WTC11 (cell line): ENCODE measurements around the gene ALG14. TPM values are rescaled to one million over a fixed set of nuclear protein-coding genes. Genes with fewer than 3 reads are reported as not detected.
A peak's percentile ranks its signal among the peaks of the same experiment; 100 is the strongest.

ENCODE experiments used
- ATAC-seq: fragments of 200-7000 bp; cut with Tn5 transposase; 2 replicates; pipeline ENCODE4 v1.10.0; 2021; ENCODE audit warnings: mild to moderate bottlenecking, moderate library complexity
- CTCF ChIA-PET: fragments of 300-600 bp; sonication (Branson Sonifier 250); formaldehyde crosslinking; loops from one replicate; lab custom pipeline; 2021; ENCODE audit warnings: antibody characterized with exemption; lab: Charles Lee
- POLR2A ChIA-PET: fragments of 350-600 bp; sonication (Branson Sonifier 250); formaldehyde crosslinking; loops from one replicate; lab custom pipeline; 2021; ENCODE audit warnings: antibody characterized with exemption; lab: Charles Lee
- DNase-seq: peaks from one replicate; pipeline ENCODE4 v3.0.0; 2021; ENCODE audit warnings: low spot score
- H3K27ac Mint-ChIP-seq: 2 replicates; pipeline ENCODE4 v1.8.0; 2021; ENCODE audit warnings: mixed read lengths
- H3K27me3 Mint-ChIP-seq: 2 replicates; pipeline ENCODE4 v1.8.0; 2021; ENCODE audit warnings: low read depth, mild to moderate bottlenecking, moderate library complexity, mixed read lengths
- H3K36me3 Mint-ChIP-seq: 2 replicates; pipeline ENCODE4 v1.8.0; 2021; ENCODE audit warnings: mixed read lengths
- H3K4me1 Mint-ChIP-seq: 2 replicates; pipeline ENCODE4 v1.8.0; 2022; ENCODE audit warnings: mixed read lengths
- H3K4me3 Mint-ChIP-seq: 2 replicates; pipeline ENCODE4 v1.8.0; 2021; ENCODE audit warnings: mild to moderate bottlenecking, moderate library complexity, mixed read lengths
- H3K9me3 Mint-ChIP-seq: 2 replicates; pipeline ENCODE4 v1.8.0; 2021; ENCODE audit warnings: mixed read lengths
- ATF1 ChIP-seq: sonication (generic); formaldehyde crosslinking; IDR thresholded peaks from 2 replicates; pipeline ENCODE4 v1.8.1; 2023; ENCODE audit warnings: mild to moderate bottlenecking, moderate library complexity, missing genetic modification reagents
- ELF4 ChIP-seq: sonication (generic); formaldehyde crosslinking; IDR thresholded peaks from 2 replicates; pipeline ENCODE4 v1.8.1; 2022; ENCODE audit warnings: low read depth, mild to moderate bottlenecking, moderate library complexity, missing genetic modification reagents
- FOXP1 ChIP-seq: sonication (generic); formaldehyde crosslinking; IDR thresholded peaks from 2 replicates; pipeline ENCODE4 v1.8.0; 2022; ENCODE audit warnings: missing genetic modification reagents, mild to moderate bottlenecking, moderate library complexity, borderline replicate concordance
- HMGA2 ChIP-seq: fragments of 250-450 bp; sonication (Bioruptor Pico); IDR thresholded peaks from 2 replicates; pipeline ENCODE4 v1.4.0; 2021; ENCODE audit warnings: mild to moderate bottlenecking, moderate library complexity
- KAT7 ChIP-seq: sonication (generic); formaldehyde crosslinking; IDR thresholded peaks from 2 replicates; pipeline ENCODE4 v1.8.1; 2023; ENCODE audit warnings: missing genetic modification reagents, mild to moderate bottlenecking, borderline replicate concordance
- MYBL2 ChIP-seq: sonication (generic); formaldehyde crosslinking; IDR thresholded peaks from 2 replicates; pipeline ENCODE4 v1.8.1; 2023; ENCODE audit warnings: mild to moderate bottlenecking, moderate library complexity, missing genetic modification reagents
- OVOL2 ChIP-seq: fragments of 250-450 bp; sonication (Bioruptor Pico); IDR thresholded peaks from 2 replicates; pipeline ENCODE4 v1.9.0; 2021; ENCODE audit warnings: mild to moderate bottlenecking, borderline replicate concordance
- PRRX2 ChIP-seq: fragments of 250-450 bp; sonication (Bioruptor Pico); IDR thresholded peaks from 2 replicates; pipeline ENCODE4 v1.8.0; 2021; ENCODE audit warnings: mild to moderate bottlenecking
- TCF7 ChIP-seq: sonication (generic); formaldehyde crosslinking; IDR thresholded peaks from 2 replicates; pipeline ENCODE4 v1.8.0; 2022; ENCODE audit warnings: mild to moderate bottlenecking, low read depth, missing genetic modification reagents, moderate library complexity
- TEAD4 ChIP-seq: sonication (generic); formaldehyde crosslinking; IDR thresholded peaks from 2 replicates; pipeline ENCODE4 v1.8.0; 2022; ENCODE audit warnings: mild to moderate bottlenecking, missing genetic modification reagents
- ZNF532 ChIP-seq: fragments of 250-450 bp; sonication (Bioruptor Pico); IDR thresholded peaks from 2 replicates; pipeline ENCODE4 v1.9.0; 2021; ENCODE audit warnings: mild to moderate bottlenecking, borderline replicate concordance
- total RNA-seq: library from RNA; stranded (reverse); gene quantifications from 3 replicates; pipeline ENCODE4 v1.2.3, GENCODE V29; 2021
- TF ChIP-seq, protein P1 (sequence below): fragments of 200-600 bp; IDR thresholded peaks from 2 replicates; pipeline ENCODE4 v1.8.0; 2022; ENCODE audit warnings: antibody characterized with exemption
- TF ChIP-seq, protein P2 (sequence below): sonication (generic); formaldehyde crosslinking; IDR thresholded peaks from 2 replicates; pipeline ENCODE4 v1.8.0; 2023; ENCODE audit warnings: mild to moderate bottlenecking, missing genetic modification reagents
- TF ChIP-seq, protein P3 (sequence below): sonication (generic); formaldehyde crosslinking; IDR thresholded peaks from 2 replicates; pipeline ENCODE4 v1.8.1; 2023; ENCODE audit warnings: mild to moderate bottlenecking, missing genetic modification reagents

ALG14 gene
- total RNA-seq, 1 experiment from 2014 or later = 2.3 TPM

GRCh38 chr1:94979131-94979530, 93.6 kb downstream of the ALG14 start:
- Mint-ChIP-seq H3K4me3 (no peak overlapping the region), H3K27ac (no peak overlapping the region), H3K27me3 (no peaks in the 10 kb centered on the region), H3K36me3 (no peaks in the 10 kb centered on the region), H3K9me3 (peaks cover 4% of the 10 kb centered on the region; the same call in 1 of the 2 replicates), H3K4me1 (no peaks in the 10 kb centered on the region)
- no peak for DNase-seq
- TF ChIP-seq KAT7 (no peak), FOXP1 (no peak), ZNF532 (CRISPR knock-in tag) (no peak)
- ChIA-PET CTCF (interaction anchor here (2.4 kb wide), 1 partner anchor 125 kb away, joined by 7 read pairs; no protein-coding TSS in a partner anchor), POLR2A (no interaction called here)
- no peak for ATAC-seq

- ATAC-seq (peak; percentile 41), DNase-seq (no peak)
- H3K27ac Mint-ChIP-seq = no peak overlapping the region
- no peak for TF ChIP-seq ATF1 (CRISPR knock-in tag)
- TF ChIP-seq, protein P1, sequence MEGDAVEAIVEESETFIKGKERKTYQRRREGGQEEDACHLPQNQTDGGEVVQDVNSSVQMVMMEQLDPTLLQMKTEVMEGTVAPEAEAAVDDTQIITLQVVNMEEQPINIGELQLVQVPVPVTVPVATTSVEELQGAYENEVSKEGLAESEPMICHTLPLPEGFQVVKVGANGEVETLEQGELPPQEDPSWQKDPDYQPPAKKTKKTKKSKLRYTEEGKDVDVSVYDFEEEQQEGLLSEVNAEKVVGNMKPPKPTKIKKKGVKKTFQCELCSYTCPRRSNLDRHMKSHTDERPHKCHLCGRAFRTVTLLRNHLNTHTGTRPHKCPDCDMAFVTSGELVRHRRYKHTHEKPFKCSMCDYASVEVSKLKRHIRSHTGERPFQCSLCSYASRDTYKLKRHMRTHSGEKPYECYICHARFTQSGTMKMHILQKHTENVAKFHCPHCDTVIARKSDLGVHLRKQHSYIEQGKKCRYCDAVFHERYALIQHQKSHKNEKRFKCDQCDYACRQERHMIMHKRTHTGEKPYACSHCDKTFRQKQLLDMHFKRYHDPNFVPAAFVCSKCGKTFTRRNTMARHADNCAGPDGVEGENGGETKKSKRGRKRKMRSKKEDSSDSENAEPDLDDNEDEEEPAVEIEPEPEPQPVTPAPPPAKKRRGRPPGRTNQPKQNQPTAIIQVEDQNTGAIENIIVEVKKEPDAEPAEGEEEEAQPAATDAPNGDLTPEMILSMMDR = no peak
- TF ChIP-seq, protein P2, sequence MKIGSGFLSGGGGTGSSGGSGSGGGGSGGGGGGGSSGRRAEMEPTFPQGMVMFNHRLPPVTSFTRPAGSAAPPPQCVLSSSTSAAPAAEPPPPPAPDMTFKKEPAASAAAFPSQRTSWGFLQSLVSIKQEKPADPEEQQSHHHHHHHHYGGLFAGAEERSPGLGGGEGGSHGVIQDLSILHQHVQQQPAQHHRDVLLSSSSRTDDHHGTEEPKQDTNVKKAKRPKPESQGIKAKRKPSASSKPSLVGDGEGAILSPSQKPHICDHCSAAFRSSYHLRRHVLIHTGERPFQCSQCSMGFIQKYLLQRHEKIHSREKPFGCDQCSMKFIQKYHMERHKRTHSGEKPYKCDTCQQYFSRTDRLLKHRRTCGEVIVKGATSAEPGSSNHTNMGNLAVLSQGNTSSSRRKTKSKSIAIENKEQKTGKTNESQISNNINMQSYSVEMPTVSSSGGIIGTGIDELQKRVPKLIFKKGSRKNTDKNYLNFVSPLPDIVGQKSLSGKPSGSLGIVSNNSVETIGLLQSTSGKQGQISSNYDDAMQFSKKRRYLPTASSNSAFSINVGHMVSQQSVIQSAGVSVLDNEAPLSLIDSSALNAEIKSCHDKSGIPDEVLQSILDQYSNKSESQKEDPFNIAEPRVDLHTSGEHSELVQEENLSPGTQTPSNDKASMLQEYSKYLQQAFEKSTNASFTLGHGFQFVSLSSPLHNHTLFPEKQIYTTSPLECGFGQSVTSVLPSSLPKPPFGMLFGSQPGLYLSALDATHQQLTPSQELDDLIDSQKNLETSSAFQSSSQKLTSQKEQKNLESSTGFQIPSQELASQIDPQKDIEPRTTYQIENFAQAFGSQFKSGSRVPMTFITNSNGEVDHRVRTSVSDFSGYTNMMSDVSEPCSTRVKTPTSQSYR (CRISPR knock-in tag) = no peak
- no peak for TF ChIP-seq ELF4 (CRISPR knock-in tag)
- TF ChIP-seq, protein P3, sequence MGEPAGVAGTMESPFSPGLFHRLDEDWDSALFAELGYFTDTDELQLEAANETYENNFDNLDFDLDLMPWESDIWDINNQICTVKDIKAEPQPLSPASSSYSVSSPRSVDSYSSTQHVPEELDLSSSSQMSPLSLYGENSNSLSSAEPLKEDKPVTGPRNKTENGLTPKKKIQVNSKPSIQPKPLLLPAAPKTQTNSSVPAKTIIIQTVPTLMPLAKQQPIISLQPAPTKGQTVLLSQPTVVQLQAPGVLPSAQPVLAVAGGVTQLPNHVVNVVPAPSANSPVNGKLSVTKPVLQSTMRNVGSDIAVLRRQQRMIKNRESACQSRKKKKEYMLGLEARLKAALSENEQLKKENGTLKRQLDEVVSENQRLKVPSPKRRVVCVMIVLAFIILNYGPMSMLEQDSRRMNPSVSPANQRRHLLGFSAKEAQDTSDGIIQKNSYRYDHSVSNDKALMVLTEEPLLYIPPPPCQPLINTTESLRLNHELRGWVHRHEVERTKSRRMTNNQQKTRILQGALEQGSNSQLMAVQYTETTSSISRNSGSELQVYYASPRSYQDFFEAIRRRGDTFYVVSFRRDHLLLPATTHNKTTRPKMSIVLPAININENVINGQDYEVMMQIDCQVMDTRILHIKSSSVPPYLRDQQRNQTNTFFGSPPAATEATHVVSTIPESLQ (CRISPR knock-in tag) = no peak
- TF ChIP-seq OVOL2 = no peak
- no peak for TF ChIP-seq TEAD4 (CRISPR knock-in tag)
- no peak for TF ChIP-seq HMGA2 (CRISPR knock-in tag)
- TF ChIP-seq PRRX2 (CRISPR knock-in tag) = no peak
- TF ChIP-seq TCF7 = no peak
- TF ChIP-seq MYBL2 (CRISPR knock-in tag) = no peak
- TF ChIP-seq, all 79 proteins: peak for 0
- ChIA-PET CTCF (interaction anchor here (2.4 kb wide), 1 partner anchor 124 kb away, joined by 7 read pairs; no protein-coding TSS in a partner anchor), POLR2A (no interaction called here)
- Mint-ChIP-seq H3K4me1 (no peaks in the 10 kb centered on the region), H3K9me3 (peaks cover 4% of the 10 kb centered on the region; the same call in 1 of the 2 replicates), H3K27me3 (no peaks in the 10 kb centered on the region), H3K4me3 (no peak overlapping the region), H3K36me3 (no peaks in the 10 kb centered on the region)
These were observed 94.3 kb downstream of the ALG14 start for GRCh38 chr1:94978401-94978800.
